ENCODE data around the gene EVL.

DNA sequence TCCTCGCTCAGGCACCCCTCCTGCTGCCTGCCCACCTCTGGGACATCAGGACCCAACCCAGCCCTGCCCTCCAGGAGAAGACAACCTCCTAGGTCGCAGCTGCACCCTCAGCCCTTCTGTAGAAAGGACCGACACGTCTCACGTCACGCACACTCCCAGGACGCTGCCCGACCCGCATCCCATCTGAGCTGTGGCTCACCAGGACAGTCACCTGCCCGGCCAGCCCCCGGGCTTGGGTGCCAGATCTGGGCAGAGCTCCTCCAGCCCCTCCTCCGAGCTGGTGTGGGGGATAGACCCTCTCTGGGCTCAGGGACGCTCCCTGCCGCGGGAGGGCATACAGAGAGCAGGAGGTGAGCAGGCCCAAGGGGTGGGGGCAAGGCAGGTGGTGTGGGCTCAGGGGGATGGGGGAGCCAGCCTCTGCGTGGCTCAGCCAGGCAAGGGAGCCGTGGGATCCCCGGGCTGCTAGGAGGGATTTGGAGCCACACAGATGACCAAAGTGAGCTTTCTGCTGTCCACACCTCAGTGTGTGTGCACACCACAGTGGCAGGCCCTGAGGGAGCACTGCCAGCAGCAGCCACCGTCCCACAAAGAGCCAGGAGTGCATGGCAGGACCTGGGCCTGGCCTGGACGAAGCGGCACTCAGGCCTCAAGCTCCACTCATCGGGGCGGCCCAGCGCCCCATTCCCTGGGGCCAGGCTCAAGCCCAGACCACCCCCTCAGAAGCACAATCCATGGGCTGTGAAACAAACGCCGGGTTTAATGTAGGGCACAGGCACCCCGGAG is 80.7 kb downstream of the EVL start:
- no peak for TF ChIP-seq EZH2phosphoT487 (IDR thresholded peaks at IDR 0.05; ENCODE audit: borderline replicate concordance)
- TF ChIP-seq, protein P1, sequence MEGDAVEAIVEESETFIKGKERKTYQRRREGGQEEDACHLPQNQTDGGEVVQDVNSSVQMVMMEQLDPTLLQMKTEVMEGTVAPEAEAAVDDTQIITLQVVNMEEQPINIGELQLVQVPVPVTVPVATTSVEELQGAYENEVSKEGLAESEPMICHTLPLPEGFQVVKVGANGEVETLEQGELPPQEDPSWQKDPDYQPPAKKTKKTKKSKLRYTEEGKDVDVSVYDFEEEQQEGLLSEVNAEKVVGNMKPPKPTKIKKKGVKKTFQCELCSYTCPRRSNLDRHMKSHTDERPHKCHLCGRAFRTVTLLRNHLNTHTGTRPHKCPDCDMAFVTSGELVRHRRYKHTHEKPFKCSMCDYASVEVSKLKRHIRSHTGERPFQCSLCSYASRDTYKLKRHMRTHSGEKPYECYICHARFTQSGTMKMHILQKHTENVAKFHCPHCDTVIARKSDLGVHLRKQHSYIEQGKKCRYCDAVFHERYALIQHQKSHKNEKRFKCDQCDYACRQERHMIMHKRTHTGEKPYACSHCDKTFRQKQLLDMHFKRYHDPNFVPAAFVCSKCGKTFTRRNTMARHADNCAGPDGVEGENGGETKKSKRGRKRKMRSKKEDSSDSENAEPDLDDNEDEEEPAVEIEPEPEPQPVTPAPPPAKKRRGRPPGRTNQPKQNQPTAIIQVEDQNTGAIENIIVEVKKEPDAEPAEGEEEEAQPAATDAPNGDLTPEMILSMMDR (conservative IDR thresholded peaks at IDR 0.05; ENCODE audit: low read length) = no peak

Data from Loucy (cell line).